Measurements from ENCODE around the gene OTOGL.
"Not testable (repeated sequence)": the region's sequence is repeated elsewhere in the genome, so short reads cannot be mapped to it uniquely, and the experiment has no call there.

Gene OTOGL

DNA sequence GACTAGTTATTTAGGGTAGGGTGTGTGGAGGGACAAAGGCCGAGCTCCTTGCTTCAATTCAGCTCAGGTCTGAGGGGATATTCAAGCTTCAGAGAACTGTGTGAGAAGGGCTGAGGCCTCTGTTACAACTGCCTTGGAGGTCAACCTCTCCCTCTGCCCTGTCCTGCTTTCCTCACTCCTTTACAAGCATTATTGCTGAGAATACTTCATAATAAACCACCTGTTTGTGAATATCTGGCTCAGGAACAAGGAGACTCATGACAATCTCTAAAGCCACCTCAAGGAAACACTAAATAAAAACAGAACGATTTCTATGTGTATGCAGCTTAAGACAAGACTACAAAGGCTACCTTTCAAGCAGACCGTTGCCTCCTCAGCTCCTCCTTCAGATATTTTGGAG lies 21.7 kb downstream of the OTOGL start:
- H3K4me3 ChIP-seq (replicated peaks; ENCODE audit: low read depth, low read length), result no peak overlapping the region
- DNase-seq (ENCODE audit: extremely low read depth, low read depth), result no peak
- TF ChIP-seq, protein P1, sequence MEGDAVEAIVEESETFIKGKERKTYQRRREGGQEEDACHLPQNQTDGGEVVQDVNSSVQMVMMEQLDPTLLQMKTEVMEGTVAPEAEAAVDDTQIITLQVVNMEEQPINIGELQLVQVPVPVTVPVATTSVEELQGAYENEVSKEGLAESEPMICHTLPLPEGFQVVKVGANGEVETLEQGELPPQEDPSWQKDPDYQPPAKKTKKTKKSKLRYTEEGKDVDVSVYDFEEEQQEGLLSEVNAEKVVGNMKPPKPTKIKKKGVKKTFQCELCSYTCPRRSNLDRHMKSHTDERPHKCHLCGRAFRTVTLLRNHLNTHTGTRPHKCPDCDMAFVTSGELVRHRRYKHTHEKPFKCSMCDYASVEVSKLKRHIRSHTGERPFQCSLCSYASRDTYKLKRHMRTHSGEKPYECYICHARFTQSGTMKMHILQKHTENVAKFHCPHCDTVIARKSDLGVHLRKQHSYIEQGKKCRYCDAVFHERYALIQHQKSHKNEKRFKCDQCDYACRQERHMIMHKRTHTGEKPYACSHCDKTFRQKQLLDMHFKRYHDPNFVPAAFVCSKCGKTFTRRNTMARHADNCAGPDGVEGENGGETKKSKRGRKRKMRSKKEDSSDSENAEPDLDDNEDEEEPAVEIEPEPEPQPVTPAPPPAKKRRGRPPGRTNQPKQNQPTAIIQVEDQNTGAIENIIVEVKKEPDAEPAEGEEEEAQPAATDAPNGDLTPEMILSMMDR (IDR thresholded peaks at IDR 0.05; ENCODE audit: low read depth, low read length, missing control alignments), result no peak

GRCh38 chr12:80121661-80122060 lies 22.3 kb downstream of the OTOGL start:
- DNase-seq (ENCODE audit: extremely low read depth, low read depth), result no peak
- TF ChIP-seq, protein P1 (IDR thresholded peaks at IDR 0.05; ENCODE audit: low read depth, low read length, missing control alignments), result no peak
- no peak overlapping the region for H3K4me3 ChIP-seq (replicated peaks; ENCODE audit: low read depth, low read length)

- H3K4me3 ChIP-seq (replicated peaks; ENCODE audit: low read depth, low read length), result no peak overlapping the region
- no peak for DNase-seq (ENCODE audit: extremely low read depth, low read depth)
- TF ChIP-seq, protein P1 (IDR thresholded peaks at IDR 0.05; ENCODE audit: low read depth, low read length, missing control alignments), result no peak
Observed at GRCh38 chr12:80129895-80130530, 30.7 kb downstream of the OTOGL start.

- no peak for DNase-seq (ENCODE audit: extremely low read depth, low read depth)
- TF ChIP-seq, protein P1 (IDR thresholded peaks at IDR 0.05; ENCODE audit: low read depth, low read length, missing control alignments), result no peak
- no peak overlapping the region for H3K4me3 ChIP-seq (replicated peaks; ENCODE audit: low read depth, low read length)
Observed at GRCh38 chr12:80135624-80136023, 36.3 kb downstream of the OTOGL start.

GRCh38 chr12:80140005-80140404 lies 40.7 kb downstream of the OTOGL start:
- no peak overlapping the region for H3K4me3 ChIP-seq (replicated peaks; ENCODE audit: low read depth, low read length)
- TF ChIP-seq, protein P1 (IDR thresholded peaks at IDR 0.05; ENCODE audit: low read depth, low read length, missing control alignments), result no peak
- DNase-seq (ENCODE audit: extremely low read depth, low read depth), result no peak

- no peak overlapping the region for H3K4me3 ChIP-seq (replicated peaks; ENCODE audit: low read depth, low read length)
- DNase-seq (ENCODE audit: extremely low read depth, low read depth), result no peak
- TF ChIP-seq, protein P1 (IDR thresholded peaks at IDR 0.05; ENCODE audit: low read depth, low read length, missing control alignments), result no peak
Observed at GRCh38 chr12:80142640-80143039, 43.3 kb downstream of the OTOGL start.

- TF ChIP-seq, protein P1 (IDR thresholded peaks at IDR 0.05; ENCODE audit: low read depth, low read length, missing control alignments), result no peak
- no peak for DNase-seq (ENCODE audit: extremely low read depth, low read depth)
- H3K4me3 ChIP-seq (replicated peaks; ENCODE audit: low read depth, low read length), result no peak overlapping the region
Observed at GRCh38 chr12:80143537-80143936, 44.2 kb downstream of the OTOGL start.

- DNase-seq (ENCODE audit: extremely low read depth, low read depth); H3K4me3 ChIP-seq (replicated peaks; ENCODE audit: low read depth, low read length): not testable (repeated sequence)
Observed at GRCh38 chr12:80149547-80150313, 50.4 kb downstream of the OTOGL start.
